Subcutaneous abdominal adipose tissue (tissue), 5 donors: ENCODE results near the gene CBL.
A peak's percentile ranks its signal among the peaks of the same experiment; 100 is the strongest.

Experiments used
- H3K27ac ChIP-seq: one replicate; pipeline ENCODE4 v1.7.0; 2013; ENCODE audit warnings: low read depth, mild to moderate bottlenecking, inconsistent platforms, low read length, moderate library complexity
- H3K27me3 ChIP-seq, 5 donors: one replicate each; pipeline ENCODE4 v1.7.0; 2013; ENCODE audit warnings: low read length in 5 of 5, inconsistent platforms in 1 of 5; ENCODE audit not compliant: control insufficient read depth in 5 of 5, insufficient read depth in 4 of 5
- H3K36me3 ChIP-seq, 5 donors: one replicate each; pipeline ENCODE4 v1.7.0; 2013; ENCODE audit warnings: low read length in 5 of 5; ENCODE audit not compliant: control insufficient read depth in 5 of 5, insufficient read depth in 5 of 5
- H3K4me1 ChIP-seq, 5 donors: one replicate each; pipeline ENCODE4 v1.7.0; 2013; ENCODE audit warnings: low read length in 5 of 5, mild to moderate bottlenecking in 3 of 5, moderate library complexity in 1 of 5; ENCODE audit not compliant: control insufficient read depth in 5 of 5, insufficient read depth in 5 of 5
- H3K4me3 ChIP-seq, 5 donors: one replicate each; pipeline ENCODE4 v1.7.0; 2013; ENCODE audit warnings: low read length in 5 of 5, low read depth in 1 of 5
- H3K9ac ChIP-seq, 5 donors: one replicate each; pipeline ENCODE4 v1.7.0; 2013; ENCODE audit warnings: low read length in 5 of 5, mild to moderate bottlenecking in 4 of 5, moderate library complexity in 3 of 5
- H3K9me3 ChIP-seq, 5 donors: one replicate each; pipeline ENCODE4 v1.7.0; 2013; ENCODE audit warnings: low read length in 5 of 5; ENCODE audit not compliant: control insufficient read depth in 5 of 5
- donor health status: healthy.
- donor health status: healthy.
- donor health status: healthy.
- donor health status: healthy.
- donor health status: healthy.

CBL gene

DNA sequence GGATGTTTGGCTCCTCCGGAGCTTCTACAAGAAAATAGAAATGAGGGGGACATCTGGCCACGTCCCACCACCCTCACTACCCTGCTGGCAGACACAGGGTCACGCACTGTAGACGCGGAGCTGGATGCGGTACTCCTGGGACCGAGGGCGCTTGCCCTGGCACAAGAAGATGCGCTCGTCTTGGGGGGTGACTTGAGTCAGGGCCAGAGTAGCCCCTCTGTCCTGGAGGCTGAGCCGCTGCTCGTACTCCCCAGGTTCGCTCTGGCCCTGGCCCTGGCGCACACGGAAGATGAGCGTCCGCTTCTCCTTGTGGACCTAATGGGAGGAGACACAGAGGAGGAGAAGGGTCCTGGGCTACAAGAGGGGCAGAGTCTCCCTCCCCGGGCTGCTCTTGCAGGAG, 108.6 kb downstream of the CBL start:
- Histone ChIP-seq H3K9me3 (no peaks in the 10 kb centered on the region), H3K4me3 (peak overlapping the region; percentile 71 to 82 (median 77)), H3K27me3 (peaks cover 0 to 7% (median 6%) of the 10 kb centered on the region in 5 donors), H3K27ac (peak overlapping the region; percentile 95), H3K9ac (peak overlapping the region; percentile 80 to 91 (median 87)), H3K36me3 (peaks cover 3 to 52% (median 46%) of the 10 kb centered on the region in 5 donors), H3K4me1 (peaks cover 12 to 96% (median 80%) of the 10 kb centered on the region in 5 donors)

- H3K4me1 ChIP-seq = peaks cover 13 to 96% (median 79%) of the 10 kb centered on the region in 5 donors
- peak overlapping the region; percentile 80 to 91 (median 87) for H3K9ac ChIP-seq
- peaks cover 0 to 7% (median 6%) of the 10 kb centered on the region in 5 donors for H3K27me3 ChIP-seq
- H3K4me3 ChIP-seq = peak overlapping the region; percentile 74 to 93 (median 82)
- no peaks in the 10 kb centered on the region for H3K9me3 ChIP-seq
- H3K27ac ChIP-seq = peak overlapping the region; percentile 95
- H3K36me3 ChIP-seq = peaks cover 3 to 46% (median 40%) of the 10 kb centered on the region in 5 donors
These were observed 109.2 kb downstream of the CBL start for GRCh38 chr11:119315131-119316015.

DNA sequence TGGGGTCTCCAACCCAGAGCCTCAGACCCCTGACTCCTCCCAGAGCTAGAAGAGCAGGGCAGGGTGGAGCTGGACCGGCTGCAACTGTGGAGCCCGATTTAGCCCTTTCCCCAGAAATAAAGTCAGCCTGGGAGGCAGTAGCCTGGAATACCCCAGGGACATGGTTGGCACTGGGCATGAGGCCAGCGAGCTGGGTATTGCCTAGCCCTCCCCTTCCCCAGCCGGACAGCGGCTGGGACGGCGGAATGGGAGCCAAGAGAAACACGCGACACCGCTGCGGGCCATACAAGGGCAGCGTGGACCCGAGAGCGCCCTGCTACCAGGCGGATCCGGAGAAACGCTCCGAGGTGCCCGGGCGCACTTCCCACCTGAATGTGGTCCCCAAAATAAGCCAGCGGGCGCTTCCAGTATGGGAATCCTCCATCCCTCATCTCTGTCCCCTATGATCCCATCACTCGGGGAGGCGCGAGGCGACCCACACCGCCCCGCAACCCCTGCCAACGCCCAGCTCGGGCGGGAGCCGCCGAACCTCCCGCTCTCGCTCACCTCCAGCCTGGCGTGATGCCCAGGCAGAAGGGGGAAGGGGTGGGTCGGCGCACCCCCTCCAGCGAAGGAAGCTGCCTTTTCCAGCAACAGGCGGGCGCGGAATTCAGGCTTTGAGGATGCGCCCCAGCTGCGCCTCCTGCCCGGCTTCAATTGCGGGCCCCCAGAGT, 110.0 kb downstream of the CBL start:
- peaks cover 3 to 38% (median 32%) of the 10 kb centered on the region in 5 donors for H3K36me3 ChIP-seq
- H3K9me3 ChIP-seq = no peaks in the 10 kb centered on the region
- peak overlapping the region; percentile 74 to 93 (median 82) for H3K4me3 ChIP-seq
- H3K27me3 ChIP-seq = peaks cover 0 to 10% (median 6%) of the 10 kb centered on the region in 5 donors
- H3K27ac ChIP-seq = peak overlapping the region; percentile 95
- H3K9ac ChIP-seq = peak overlapping the region; percentile 80 to 91 (median 87)
- peaks cover 13 to 95% (median 79%) of the 10 kb centered on the region in 5 donors for H3K4me1 ChIP-seq

DNA sequence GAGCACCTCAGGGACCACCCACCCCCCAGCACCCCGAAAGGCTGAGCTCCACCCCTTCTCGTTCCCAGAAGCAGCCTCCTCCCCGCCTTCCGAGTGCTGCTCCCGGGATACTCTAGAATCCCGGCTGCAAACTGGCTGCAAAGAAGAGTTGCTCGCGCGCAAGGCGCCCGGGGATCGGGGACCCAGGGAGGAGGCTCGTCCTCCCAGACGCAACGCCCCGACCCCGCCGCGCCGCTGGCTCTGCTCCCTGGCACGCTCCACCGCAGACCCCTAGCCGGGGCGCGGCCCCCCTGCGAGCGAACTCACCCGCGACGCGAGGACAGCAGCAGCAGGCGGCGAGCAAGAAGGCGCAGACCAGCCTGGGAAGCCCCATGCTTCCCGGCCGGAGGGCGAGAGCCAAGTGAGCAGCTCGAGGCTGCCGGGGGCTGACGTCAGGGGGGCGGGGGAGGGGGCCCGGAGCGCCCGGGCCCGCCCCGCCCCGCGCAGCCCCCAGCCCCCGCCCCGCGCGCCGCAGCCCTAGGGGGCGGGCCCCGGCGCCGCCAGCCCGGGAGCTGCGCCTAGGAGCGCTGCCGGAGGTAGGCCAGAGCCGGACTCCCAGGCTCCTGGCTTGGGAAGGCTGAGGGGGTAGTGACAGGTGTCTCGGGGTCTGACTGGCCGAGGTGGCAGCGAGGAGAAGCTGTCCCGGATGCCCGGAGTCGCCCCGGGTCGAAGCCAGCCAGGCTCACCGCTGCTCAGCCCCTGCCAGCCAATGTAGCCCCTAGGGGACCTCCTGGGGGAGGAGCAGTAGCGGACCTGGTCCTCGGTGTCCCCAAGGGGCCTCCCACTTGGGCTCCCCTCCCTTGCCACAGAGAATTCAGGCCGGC, 110.8 kb downstream of the CBL start, which contains the start of gene MCAM:
MCAM (minus strand) TSS at position 402 of the 863 bp plus-strand sequence; CDS start at position 373, 29 bp downstream.
- no peaks in the 10 kb centered on the region for H3K9me3 ChIP-seq
- peaks cover 0 to 10% (median 6%) of the 10 kb centered on the region in 5 donors for H3K27me3 ChIP-seq
- peak within 1 kb of the TSS; percentile 83 to 91 (median 87) for H3K9ac ChIP-seq
- H3K27ac ChIP-seq = peak within 1 kb of the TSS; percentile 95
- H3K4me3 ChIP-seq = peak within 1 kb of the TSS; percentile 74 to 93 (median 82)
- peaks cover 3 to 30% (median 24%) of the 10 kb centered on the region in 5 donors for H3K36me3 ChIP-seq
- peaks cover 12 to 94% (median 80%) of the 10 kb centered on the region in 5 donors for H3K4me1 ChIP-seq

DNA sequence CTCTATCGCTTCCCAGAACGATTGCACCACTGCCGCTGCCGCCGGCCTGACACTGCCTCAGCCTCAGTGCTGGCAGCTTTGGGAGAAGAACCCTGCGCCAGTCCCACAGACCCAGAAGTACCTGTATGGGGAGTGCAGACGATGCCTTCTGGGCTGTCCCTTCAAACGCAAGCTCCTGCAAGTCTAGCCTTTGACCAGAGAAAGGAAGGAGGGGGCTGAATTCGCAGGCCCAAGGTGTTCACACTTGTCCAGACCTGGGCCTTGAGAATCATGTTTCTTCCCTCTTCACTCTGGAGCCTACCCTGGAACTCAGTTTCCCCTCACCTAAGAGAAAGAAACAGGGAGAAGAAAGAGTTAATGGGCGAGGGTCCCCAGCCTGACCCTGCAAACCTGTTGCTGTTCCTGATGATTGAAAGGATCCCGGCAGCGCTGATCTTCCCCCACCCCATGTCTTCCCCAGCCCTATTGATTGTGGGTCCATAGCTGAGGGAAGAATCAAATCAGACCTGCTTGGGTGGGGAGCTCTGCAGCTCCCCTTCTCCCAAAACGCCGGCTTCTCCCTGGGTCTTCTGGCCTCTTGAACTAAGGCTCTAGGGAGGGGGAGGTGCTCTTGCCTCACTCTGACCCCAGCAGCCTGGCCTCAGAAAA, 111.6 kb downstream of the CBL start:
- Histone ChIP-seq H3K4me1 (peaks cover 12 to 93% (median 77%) of the 10 kb centered on the region in 5 donors), H3K36me3 (peaks cover 3 to 22% (median 17%) of the 10 kb centered on the region in 5 donors), H3K27me3 (peaks cover 0 to 10% (median 6%) of the 10 kb centered on the region in 5 donors), H3K9me3 (no peaks in the 10 kb centered on the region), H3K9ac (peak overlapping the region; percentile 56 to 83 (median 74)), H3K4me3 (peak overlapping the region; percentile 29 to 82 (median 57)), H3K27ac (peak overlapping the region; percentile 85)

- peak overlapping the region; percentile 39 to 82 (median 64) for H3K9ac ChIP-seq
- peaks cover 0 to 10% (median 6%) of the 10 kb centered on the region in 5 donors for H3K27me3 ChIP-seq
- H3K27ac ChIP-seq = peak overlapping the region; percentile 85
- H3K9me3 ChIP-seq = no peaks in the 10 kb centered on the region
- peaks cover 12 to 87% (median 77%) of the 10 kb centered on the region in 5 donors for H3K4me1 ChIP-seq
- H3K36me3 ChIP-seq = peaks cover 3 to 15% (median 12%) of the 10 kb centered on the region in 5 donors
- H3K4me3 ChIP-seq = peak overlapping the region in 3 of 5 donors; percentile 6 to 82 (median 57)
These were observed 112.3 kb downstream of the CBL start for GRCh38 chr11:119318240-119319135.

- Histone ChIP-seq H3K9ac (peak overlapping the region in 4 of 5 donors; percentile 14 to 82 (median 50)), H3K27ac (peak overlapping the region; percentile 85), H3K9me3 (no peaks in the 10 kb centered on the region), H3K36me3 (peaks cover 0 to 8% (median 6%) of the 10 kb centered on the region in 5 donors), H3K4me1 (peaks cover 12 to 83% (median 73%) of the 10 kb centered on the region in 5 donors), H3K4me3 (peak overlapping the region in 3 of 5 donors; percentile 22 to 27 (median 23)), H3K27me3 (peaks cover 0 to 10% (median 6%) of the 10 kb centered on the region in 5 donors)
These were observed 113.1 kb downstream of the CBL start for GRCh38 chr11:119319136-119319699.

GRCh38 chr11:119319700-119320239, 113.6 kb downstream of the CBL start:
- peak overlapping the region; percentile 85 for H3K27ac ChIP-seq
- H3K27me3 ChIP-seq = peaks cover 0 to 10% (median 6%) of the 10 kb centered on the region in 5 donors
- peaks cover 0 to 3% (median 2%) of the 10 kb centered on the region in 5 donors for H3K36me3 ChIP-seq
- peak overlapping the region in 3 of 5 donors; percentile 17 to 27 (median 23) for H3K4me3 ChIP-seq
- H3K9me3 ChIP-seq = no peaks in the 10 kb centered on the region
- peaks cover 12 to 78% (median 67%) of the 10 kb centered on the region in 5 donors for H3K4me1 ChIP-seq
- H3K9ac ChIP-seq = peak overlapping the region in 4 of 5 donors; percentile 14 to 82 (median 50)
